HG03045 (cell line): ENCODE data around the gene RUBCN.
A peak's percentile ranks its signal among the peaks of the same experiment; 100 is the strongest.
"Not testable (repeated sequence)": the region's sequence is repeated elsewhere in the genome, so short reads cannot be mapped to it uniquely, and the experiment has no call there.

Source experiments
- ATAC-seq: cut with Tn5 transposase; IDR thresholded peaks from one replicate; pipeline ENCODE4 v1.9.1; 2021; ENCODE audit warnings: mild to moderate bottlenecking, moderate library complexity; ENCODE audit not compliant: unreplicated experiment

Gene RUBCN

DNA sequence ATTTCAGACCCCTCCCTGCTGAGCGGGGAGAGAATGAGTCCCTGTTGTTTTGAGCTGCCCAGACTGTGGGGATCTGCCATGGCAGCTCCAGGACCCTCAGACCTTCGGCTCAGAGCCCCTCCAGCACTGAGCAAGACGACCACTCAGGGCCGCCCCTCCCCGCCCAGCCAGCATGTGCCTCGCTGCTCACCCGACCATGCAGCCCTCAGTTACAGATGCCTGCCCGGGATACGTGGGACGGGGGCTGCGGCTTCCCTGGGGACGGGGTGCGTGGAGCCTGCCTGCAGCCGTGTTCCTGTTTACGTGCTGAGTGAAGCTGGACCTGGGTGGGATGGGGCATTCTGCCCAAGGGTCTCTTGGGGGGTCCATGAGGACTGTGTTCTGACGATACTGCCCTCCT, 77.0 kb downstream of the RUBCN start:
- ATAC-seq: not testable (repeated sequence)

DNA sequence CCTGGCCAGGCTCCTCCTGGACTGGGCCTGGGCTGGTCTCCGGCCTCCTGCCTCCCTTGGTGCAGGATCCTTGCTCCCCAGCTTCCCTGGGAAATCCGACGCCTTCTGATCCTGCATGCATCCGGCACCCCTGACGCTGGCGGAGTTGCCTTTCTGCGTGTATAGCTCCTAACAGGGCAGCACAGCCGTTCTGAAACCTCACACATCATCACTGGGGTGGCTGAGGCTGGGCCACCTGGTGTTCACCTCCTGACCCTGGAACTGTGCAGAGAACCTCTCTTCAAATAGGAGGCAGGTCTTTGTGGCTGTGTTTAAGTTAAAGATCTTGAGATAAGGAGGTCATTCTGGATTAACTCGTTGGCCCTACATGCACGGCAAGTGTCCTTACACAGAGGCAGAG, 77.6 kb downstream of the RUBCN start:
- peak; percentile 61 for ATAC-seq

DNA sequence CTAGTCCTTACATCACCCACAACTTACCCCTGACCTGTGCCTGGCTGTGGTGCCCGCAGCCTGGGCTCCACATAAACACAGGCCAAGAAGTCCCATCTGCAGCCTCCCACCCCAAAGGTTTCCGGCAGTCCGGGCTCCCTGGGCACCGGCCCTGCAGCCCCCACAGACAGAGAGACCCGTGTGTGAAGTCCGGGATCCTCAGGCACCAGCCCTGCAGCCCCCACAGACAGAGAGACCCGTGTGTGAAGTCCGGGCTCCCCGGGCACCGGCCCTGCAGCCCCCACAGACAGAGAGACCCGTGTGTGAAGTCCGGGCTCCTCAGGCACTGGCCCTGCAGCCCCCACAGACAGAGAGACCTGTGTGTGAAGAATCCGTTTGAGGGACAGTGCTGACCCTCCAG, 78.0 kb downstream of the RUBCN start:
- ATAC-seq: not testable (repeated sequence)

DNA sequence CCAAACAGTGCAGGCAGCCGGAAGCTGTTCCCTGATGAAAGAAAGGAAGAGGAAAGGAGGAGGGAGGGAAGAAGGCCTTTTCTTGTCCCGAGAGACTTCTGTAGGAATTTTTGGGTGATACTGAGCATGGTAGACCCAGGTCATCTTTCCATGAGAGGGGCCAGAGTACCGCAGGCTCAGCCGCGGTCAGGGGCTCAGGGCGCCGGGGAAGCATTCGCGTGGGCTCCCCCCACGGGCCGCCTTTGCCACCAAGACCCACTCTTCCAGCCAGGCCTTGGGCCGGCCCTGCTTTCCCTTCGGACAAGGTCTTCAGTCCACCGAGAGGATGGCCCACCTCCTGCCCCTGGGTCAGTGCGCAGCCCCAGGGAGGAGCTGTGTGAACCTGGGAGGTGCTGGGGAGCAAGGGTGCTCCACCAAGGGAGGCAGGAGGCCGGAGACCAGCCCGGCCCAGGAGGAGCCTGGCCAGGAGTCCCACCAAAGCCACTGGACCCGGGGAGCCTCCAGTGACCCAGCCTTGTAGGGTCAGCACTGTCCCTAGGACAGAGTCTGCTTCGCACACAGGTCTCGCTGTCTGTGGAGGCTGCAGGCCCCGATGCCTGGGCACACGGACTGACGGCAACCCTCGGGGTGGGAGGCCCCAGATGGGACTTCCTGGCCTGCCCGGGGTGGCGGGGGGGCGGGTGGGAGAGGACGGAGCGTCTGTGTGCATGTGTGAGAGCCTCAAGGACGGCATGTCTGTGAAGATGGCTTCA, 79.0 kb downstream of the RUBCN start:
- not testable (repeated sequence) for ATAC-seq

DNA sequence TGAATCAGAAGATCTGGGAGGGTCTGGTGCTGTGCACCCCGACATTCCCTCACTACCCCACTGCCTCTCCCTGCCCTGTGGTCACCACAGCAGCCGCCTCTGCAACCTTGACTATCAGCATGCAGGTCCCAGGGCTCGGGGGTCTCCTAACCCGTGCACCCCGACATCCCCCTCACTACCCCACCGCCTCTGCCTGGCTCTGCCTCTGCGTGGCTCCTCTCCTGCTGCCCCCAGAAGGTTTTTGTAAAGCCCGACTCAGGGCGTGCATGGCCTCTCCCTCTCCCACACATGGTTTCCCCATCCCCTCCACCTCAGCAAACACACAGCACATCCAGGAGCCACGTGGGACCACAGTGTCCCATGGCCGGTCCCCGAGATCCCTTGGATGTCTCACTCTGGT, 79.7 kb downstream of the RUBCN start:
- not testable (repeated sequence) for ATAC-seq

DNA sequence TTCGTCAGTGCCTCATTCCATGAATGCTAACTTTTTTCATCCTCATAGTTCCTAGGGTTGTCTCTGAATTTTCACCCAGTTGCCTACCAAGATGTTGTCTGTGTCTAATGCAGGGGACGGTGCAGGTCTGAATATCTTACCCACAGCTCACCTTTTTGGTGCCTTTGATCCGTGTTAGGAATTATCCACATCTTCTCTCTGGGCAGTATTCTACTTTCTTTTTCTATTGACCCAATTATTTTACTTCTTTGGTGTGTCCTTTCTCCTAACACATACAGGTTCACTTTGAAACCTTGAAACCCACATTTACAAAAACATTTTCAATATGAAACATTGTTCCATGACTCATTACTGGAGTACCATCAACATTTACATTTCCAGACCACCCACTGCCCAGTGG, 80.6 kb downstream of the RUBCN start:
- ATAC-seq: not testable (repeated sequence)

DNA sequence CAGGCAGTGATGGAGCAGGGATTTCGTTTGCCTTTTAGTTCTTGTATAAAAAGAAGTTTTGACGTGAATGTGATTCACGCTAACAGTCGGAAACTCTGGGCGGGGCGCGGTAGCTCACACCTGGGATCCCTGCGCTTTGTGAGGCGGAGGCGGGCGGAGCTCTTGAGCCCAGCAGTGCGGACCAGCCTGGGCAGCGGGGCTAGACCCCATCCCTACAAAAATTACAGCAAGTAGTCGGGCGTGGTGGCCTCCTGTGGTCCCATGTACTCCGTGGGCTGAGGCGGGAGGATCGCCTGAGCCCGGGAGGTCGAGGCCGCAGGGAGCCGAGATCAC, 81.7 kb downstream of the RUBCN start:
- ATAC-seq: not testable (repeated sequence)

DNA sequence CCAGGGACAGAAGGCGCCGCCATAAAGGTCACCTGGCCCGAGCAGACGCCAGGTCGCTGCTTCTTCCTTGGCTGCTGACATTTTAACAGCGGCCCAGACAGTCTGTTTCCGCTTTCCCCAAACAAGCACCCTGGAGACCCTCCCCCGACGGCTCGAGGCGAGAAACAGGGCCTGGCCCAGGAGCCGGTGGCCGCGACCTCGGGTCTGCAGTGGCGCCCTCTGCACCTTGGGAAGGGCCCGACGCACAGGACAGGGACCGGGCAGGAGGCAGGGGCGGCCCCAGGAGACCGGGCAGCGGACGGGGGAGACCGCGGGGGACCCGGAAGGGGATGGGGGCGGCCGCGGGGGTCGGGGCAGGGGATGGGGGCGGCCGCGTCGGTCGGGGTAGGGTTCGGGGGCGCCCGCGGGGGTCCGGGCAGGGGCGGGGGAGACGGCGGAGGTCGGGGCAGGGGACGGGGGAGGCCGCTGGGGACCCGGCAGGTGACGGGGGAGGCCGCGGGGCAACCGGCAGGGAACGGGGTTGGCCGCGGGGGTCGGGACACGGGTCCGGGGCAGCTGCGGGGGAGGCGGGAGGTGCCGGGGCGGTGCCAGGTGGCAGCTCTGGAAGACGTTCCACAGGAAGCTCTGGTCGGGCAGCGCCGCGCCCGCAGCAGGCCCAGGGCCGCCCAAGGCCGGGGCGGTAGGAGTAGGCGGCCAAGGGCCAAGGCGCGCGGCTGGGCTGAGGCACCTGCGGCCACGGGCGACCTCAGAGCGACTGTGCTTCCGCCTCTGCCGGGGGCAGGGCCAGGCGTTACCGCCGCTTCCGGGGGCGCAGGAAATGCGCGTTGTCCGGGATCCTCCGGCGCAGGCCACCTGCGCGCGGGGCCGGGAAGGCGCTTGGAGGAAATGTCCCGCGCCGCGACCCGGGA, 82.4 kb downstream of the RUBCN start:
- peak; percentile 88 for ATAC-seq

DNA sequence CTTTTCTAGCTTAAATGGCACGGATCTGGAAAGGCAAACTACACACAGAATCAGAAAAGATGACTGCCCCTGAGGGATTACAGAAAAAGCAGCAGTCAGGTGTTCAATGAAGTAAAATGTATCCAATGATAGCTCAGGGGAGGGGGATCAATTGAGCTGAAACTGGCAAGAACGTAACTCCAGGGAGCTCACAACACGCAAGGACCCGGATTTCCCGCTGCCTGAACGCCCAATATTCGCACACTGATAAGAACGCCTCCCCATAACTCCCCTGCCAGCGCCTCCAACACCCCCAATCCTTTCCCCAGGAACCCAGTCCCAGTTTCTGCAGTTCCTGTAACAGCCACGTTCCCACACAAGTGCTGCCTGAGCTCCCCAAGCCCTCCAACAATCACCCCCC, 83.8 kb downstream of the RUBCN start:
- not testable (repeated sequence) for ATAC-seq

DNA sequence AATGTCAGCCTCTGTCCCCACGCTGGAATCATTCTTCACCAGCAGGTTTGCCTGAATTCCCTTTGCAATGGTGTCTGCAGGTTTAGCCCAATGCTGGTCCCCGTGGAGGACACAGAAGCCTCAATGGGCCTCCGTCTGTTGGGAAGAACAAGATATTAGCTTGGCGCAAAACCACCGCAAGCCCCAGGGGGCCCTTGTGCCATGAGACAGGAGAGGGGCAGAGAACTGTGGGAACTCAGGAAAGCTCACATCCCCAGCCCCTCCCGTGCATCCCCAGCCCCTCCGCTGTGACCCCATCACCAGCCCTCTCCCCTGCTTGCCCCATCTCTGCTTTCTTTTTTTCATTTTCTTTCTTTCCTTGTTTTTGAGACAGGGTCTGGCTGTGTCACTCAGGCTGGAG, 89.1 kb downstream of the RUBCN start:
- ATAC-seq: not testable (repeated sequence)

DNA sequence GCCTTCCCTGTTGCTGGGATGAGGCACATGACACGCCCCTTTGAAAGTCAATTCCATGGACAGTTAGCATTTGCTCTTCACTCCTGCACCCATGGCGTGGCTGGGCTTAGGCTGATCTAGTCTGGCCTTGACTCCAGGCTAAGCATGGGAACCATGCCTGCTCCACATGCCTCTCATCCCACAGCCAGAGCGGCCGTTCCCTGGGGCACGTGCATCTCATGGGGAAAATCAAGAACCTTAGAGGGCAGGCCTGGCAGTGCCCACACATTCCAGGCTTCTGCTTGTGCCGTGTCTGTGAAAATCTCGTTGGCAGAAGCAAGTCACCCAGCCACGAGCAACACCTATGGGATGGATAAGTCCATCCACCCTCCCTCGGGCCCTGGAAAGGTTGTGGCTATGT, 89.5 kb downstream of the RUBCN start:
- not testable (repeated sequence) for ATAC-seq

DNA sequence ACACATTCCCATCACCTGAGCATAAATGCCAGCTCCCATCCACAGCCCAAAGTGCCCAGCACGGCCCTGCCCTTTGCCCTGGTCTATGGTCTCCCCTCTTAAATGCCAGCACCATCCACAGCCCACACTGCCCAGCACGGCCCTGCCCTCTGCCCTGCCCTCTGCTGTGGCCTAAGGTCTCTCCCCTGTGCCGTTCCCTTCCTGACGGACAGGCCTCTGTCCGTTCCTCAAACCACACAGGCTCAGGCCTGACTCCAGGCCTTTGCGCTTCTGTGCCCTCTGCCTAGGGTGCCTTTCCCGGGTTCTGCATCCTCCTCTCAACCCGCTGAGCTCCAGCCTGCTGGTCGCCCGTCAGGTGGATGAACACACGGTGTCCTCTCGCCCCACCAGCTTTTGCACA, 90.4 kb downstream of the RUBCN start:
- not testable (repeated sequence) for ATAC-seq

DNA sequence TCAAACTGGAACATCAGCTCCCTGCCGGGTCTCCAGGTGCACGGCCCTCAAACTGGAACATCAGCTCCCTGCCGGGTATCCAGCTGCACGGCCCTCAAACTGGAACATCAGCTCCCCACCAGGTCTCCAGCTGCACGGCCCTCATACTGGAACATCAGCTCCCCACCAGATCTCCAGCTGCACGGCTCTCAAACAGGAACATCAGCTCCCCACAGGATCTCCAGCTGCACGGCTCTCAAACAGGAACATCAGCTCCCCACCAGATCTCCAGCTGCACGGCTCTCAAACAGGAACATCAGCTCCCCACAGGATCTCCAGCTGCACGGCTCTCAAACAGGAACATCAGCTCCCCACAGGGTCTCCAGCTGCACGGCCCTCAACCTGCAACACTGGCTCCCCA, 99.1 kb downstream of the RUBCN start:
- ATAC-seq: not testable (repeated sequence)

DNA sequence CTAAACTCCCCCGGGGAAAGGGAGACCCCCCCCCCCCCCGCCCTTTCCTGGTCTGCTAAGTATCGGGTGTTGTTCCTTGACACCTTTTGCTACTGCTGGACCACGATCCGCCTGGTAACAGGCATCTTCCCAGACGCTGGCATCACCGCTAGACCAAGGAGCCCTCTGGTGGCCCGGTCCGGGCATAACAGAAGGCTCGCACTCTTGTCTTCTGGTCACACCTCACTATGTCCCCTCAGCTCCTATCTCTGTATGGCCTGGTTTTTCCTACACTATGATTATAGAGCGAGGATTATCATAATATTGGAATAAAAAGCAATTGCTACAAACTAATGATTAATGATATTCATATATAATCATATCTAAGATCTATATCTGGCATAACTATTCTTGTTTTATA, 104.7 kb downstream of the RUBCN start:
- ATAC-seq: not testable (repeated sequence)

DNA sequence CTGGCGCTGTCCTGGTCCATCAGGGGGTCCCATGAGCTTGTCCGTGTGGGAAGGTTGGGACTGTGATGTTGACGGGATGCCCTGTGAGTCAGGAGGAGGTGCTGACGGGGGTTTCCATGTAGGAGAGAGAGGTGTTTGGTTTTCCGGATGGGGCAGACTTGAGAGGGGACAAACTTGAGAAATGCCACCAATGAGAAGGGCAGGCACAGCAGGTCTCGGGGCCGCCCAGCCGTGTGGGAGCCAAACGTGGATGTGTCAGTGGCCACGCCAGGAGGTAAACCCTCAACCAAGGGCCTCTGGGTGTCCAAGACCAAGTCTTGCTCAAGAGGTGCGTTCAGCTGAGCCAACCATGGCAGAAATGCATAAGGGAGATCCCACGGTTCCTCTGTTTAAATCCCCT, 105.9 kb downstream of the RUBCN start:
- not testable (repeated sequence) for ATAC-seq

DNA sequence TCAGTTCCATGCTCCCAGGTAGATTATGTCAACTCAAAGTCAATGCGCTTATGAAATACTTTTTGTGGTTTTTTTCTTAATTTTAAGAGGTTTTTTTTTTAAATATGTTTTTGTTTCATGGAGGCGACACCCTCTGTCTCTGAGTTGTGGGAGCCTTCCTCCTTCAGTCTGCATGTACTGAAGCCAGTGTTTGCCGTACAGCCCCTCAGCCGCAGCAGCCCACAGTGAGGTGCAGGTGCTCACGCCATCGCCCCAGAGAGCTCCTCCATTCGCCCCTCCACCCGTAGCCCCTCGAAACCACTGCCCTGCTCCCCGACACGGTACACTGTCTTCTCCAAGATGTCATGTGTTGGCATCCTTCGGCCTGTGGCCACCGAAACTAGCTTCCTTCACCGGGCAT, 107.4 kb downstream of the RUBCN start:
- ATAC-seq: not testable (repeated sequence)

DNA sequence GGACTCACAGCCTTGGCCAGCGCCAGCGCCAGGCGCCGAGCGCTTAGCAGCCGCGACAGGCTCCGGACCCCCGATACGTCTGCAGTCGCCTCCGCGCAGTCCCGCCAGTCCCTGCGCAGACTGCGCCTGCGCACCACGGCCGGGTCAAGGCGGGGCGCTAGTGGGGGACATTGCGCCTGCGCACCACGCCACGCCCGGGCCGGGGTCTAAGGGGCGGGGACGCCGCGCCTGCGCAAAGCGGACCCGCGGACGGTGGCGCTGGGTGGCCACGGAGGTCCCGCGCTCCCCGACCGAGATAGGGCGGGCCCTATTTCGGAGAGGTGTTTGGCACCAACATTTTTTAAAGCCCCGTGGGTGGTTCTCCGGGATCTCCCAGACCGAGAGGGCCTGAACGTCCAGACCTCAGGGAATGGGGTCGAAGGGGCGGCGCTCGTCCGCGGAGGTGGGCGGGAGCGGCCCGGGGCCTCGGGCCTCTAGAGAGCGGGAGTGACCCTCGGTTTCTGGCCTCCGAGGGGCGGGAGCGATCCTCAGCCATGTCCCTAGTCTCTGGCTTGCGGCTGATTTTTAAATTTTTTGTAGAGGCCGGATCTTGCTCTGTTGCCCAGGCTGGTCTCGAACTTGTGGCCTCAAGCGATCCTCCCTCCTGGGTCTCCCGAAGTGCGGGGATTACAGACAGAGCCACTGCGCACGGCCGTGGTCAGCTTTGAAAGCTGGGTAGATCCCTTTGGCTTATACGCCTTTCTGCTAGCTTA, 108.8 kb downstream of the RUBCN start:
- ATAC-seq: peak; percentile 82

DNA sequence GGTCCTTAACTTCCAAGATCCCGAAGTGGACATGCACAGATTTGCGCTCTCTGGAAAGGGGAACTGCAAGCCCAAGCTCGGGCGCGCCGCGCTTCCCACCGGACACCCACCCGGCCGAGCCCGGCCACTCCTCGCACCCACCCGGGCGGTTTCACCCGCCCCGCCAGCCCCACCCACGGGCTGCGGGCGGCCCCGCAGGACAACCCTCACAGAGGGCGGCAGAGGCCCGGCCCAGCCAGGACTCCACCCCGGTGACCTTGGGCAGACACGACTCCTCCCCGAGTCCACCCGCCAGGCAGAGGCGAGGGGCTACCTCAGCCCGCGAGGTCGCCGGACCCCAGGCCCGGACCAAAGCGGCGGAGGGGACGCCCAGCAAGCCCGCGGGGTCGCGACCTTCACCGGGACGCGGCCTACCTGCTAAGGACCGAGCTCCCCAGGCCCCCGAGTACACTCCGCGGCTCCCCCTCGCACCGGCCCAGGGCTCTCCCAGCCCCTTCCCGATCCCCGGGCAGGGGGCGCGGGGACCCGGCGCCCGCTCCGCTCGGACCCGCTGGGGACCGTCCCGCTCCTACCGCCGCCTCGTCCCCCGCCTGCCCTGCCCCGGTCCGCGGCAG, 109.4 kb downstream of the RUBCN start:
- ATAC-seq: peak; percentile 50

DNA sequence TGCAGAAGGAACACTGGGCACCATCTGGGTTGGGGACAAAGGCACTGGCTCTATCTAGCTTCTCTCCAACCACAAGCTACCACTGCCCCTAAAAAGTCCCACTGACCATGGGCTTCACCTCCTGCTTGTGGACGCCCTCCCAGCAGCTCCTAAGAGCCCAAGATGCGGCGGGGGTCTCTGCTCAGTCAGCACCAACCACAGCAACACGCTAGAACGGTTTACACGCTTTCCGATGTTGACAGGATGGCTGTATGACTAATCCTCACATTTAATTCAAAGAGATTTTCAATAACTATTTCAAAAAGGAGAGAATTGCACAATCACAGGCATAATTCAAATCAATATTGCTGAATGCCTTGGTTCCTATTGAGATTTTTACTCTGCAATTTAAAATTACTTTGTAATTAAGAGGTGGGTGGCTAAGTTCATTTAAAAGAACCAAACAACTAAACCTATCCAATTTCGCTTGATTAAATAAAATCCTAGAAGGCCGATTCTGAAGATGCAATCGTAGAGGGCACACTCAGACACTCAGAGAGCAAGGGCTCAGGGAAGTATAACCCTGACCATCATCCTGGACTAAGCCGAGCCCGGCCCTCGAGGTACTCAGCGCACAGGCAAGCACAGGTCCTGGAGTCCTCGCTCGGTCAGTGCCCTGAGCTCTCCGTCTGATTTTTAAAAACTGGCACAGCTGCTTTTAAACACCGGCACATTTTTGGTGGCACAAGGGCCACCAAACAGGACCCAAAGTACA, 110.1 kb downstream of the RUBCN start:
- ATAC-seq: peak; percentile 23

DNA sequence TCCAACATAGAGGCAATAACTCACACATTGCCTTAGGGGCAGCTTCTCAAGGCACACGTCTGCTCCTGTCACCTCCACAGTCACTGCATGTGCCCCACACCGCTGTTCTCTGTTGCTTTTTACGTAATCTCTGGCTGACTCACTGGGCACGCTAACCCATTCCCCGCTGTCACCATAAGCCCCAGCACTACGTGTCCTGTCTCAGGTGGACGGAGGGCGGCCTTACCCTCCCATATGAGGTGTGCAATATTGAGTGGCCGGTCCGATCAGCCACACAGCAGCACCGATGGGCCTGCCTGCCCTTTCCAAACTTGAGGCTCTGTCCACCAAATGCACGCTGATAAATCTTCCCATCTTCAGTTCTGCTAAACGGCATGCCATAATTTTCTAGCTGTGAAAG, 115.2 kb downstream of the RUBCN start:
- not testable (repeated sequence) for ATAC-seq
